GM12892 (cell line): ENCODE data around the gene MAP2K4.

Source experiments
- POLR2A ChIP-seq: IDR thresholded peaks from 2 replicates; pipeline ENCODE4 v1.6.1; 2011; ENCODE audit warnings: low read depth, low read length, control low read depth
- POLR2AphosphoS5 ChIP-seq: IDR thresholded peaks from 2 replicates; pipeline ENCODE4 v1.6.1; 2011; ENCODE audit warnings: low read depth, low read length, control low read depth

DNA sequence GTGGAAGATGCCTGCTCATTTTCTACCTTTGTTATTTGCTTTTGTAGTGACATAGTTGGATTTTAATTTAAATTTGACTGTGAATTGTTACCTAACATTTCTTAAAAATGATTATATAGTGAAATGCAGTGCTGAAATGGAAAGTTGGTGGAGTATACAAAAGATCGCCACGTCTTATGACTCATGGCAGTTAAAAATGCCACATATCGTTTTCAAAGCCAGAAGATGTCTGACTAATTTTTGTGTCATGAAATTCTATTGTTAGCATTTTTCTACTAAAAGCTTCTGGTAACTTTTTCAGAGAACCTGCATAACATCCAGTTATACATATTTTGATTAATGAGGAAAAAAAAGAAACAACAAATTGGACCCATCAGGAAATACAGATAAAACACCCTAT is 20.6 kb downstream of the MAP2K4 start:
- TF ChIP-seq POLR2AphosphoS5 (no peak), POLR2A (no peak)
